GM19240 (cell line): Measurements from ENCODE around the gene LSM14B.
"Not testable (repeated sequence)": the region's sequence is repeated elsewhere in the genome, so short reads cannot be mapped to it uniquely, and the experiment has no call there.

ENCODE experiments used
- DNase-seq: peaks from one replicate; pipeline ENCODE4 v3.0.0; 2011; ENCODE audit warnings: low spot score; ENCODE audit not compliant: insufficient read length

Gene LSM14B

DNA sequence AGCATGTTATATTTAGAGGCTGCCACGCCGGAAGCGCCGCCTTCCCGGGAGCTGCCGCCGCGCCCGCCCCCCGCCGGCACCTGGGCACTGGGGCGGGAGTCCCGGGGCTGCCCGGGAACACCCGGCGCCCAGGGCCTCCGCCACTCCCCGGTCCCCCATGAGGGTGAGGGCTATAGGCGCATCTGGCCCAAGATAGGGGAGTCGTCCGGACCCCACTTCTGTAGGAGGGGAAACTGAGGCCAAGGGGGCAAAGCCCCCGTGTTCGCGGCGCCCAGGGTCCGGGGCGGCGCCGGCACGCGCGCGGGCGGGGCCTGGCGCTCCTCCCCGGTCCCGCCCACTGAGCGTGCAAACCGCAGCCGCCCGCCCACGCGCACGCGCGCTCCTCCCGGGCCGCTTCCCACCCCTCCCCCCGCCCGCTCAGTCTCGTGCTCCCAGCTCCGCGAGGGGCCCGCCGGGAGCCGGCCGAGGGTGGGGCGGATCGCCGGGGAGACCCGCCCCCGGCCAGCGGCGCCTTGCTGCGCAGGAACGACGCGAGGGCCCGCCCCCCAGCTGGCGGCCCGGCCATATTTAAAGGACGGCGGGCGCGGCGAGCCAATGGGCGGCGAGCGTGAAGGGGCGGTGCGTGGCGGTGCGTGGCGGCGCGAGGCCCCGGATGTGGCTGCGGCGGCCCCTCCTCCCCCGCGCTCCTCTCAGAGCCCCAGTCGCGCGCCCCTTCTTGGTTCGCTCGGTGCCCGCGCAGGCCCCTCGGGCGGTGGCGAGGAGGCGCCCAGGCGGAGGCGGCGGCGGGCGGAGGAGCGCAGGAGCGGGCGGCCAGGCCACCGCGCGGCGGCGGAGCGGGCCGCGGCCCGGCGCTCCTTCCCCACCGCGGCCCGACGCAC is at the start of gene LSM14B:
LSM14B (plus strand) TSS at position 700 of the 878 bp plus-strand sequence. CDS start 192 bp downstream, outside the sequence.
- peak; percentile 99 for DNase-seq

DNA sequence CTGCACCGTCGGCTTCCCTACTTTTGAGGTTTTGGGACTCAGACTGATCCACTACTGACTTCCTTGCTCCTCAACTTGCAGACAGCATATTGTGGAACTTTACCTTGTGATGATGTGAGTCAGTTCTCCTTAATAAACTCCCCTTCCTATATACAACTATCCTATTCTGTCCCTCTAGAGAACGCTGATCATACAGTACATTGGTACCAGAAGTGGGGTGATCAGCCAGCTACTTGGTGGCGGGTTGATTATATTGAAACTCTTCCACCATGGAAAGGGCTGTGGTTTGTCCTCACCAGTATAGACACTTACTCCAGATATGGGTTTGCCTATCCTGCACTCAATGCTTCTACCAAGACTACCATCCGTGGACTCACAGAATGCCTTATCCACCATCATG is 49.0 kb upstream of the LSM14B start:
- no peak for DNase-seq

DNA sequence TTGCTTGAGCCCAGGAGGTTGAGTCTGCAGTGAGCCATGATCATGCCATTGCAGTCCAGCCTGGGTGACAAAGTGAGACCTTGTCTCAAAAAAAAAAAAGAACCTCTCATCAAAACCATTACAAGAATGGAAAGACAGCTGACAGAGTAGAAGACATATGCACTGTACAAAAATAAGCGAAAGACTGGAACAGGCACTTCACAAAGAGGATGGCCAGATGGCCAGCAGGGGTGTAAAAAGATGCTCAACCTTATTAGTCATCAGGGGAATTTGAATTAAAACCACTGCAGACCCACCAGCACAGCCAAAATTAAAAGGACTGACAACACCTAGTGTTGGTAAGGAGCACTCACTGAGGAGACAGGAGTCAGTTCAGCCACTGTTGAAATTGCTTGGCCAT is 43.1 kb upstream of the LSM14B start:
- DNase-seq, result no peak

DNA sequence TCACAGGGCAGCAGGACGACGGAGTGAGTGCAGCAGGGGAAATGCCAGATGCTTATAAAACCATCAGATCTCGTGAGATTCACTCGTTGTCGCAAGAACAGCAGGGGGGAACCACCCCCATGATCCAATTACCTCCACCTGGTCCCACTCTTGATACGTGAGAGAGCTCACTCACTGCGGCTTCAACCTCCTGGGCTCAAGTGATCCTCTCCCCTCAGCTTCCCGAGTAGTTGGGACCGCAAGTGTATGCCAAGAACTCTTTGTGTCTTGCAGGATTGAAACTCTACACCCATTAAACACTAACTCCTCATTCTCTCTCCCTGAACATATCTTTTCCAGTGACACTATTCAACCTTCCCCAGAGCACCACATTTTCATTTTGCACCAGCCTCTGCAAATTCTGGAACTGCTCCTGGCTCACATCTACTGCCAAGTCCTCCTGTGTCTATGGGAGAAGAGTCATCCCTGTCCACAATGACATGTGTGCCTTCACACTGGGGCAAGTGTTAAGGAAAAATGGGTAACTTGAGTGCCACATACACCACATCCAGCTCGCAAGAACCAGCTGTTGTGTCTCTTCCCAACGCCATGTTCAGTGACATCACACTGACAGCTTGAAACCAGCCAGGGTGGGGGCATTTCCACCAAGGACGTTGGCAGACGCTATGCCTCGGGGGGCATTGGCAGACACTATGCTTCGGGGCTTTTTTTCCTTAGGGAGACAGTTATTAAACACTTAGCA is 41.9 kb upstream of the LSM14B start:
- DNase-seq, result no peak

DNA sequence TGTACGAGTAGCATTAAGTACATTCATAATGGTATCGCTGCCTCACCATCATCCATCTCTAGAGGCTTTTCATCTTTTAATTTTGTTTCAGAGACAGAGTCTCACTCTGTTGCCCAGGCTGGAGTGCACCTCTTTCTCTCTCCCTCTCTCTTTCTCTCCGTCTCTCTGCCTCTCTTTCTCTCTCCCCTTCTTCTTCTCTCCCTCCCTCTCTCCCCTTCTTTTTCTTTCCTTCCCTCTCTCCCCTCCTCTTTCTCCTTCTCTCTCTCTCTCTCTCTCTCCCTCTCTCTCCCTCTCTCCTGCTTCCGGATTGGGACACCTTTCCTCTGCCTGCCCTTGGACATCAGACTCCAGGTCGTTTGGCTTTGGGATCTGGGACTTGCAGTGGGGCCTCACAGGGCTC is 39.0 kb upstream of the LSM14B start:
- DNase-seq, result no peak

DNA sequence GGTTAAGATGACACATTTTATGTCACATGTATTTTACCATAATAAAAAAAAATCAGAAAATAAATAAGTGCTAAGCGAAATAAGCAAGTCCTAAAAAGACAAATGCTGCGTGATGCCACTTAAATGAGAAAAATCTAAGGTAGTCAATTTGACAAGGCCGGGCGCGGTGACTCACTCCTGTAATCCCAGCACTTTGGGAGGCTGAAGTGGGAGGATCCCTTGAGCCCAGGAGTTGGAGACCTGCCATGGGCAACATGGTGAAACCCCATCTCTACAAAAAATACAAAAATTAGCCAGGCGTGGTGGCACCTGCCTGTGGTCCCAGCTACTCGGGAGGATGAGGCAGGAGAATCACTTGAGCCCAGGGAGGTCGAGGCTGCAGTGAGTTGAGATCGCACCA is 38.1 kb upstream of the LSM14B start:
- not testable (repeated sequence) for DNase-seq

DNA sequence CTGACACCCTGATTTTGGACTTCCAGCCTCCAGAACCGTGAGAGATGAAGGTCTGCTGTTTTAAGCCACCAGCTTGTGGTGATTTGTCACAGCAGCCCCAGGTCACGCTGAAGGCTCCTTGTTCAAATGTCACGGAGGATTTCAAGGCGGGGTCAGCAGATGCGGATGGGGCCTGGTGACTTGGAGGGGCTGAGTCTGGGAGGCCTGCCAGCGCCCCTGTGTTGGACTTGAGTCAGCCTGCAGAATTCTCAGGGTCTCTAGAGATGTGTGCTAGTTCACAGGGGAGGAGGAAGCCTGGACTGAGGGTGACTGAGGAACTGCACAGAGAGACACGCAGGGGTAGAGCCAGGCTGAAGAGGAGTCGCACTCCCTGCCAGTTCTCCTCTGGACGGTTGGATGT is 37.1 kb upstream of the LSM14B start:
- no peak for DNase-seq

DNA sequence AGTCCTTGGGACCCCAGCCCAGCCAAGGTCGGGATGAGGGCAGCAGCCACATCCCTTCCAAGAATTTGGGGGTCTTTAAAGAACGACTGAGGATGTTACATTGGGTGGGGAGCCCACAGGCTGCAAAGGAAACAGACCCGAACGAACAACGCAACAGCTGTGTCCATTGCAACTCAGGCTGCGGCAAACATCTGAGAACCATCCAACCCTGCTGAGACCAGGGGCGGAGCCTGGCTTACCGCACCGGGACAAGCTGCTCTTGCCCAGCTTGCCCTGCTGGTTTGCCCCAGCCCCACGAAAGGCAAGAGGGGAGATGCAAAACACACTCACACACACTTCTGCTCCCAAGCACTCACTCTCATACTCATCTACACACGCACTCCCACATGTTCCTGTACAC is 35.0 kb upstream of the LSM14B start:
- DNase-seq, result no peak

DNA sequence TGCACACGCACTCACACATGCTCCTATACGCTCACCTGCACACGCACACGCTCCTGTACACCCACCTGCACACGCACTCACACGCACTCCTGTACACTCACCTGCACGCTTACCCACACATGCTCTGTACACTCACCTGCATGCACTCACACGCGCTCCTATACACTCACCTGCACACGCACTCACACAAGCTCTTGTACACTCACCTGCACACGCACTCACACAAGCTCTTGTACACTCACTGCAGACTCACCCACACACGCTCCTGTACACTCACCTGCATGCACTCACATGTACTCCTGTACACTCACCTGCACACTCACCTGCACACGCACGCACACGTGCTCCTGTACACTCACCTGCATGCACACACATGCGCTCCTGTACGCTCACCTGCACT is 34.6 kb upstream of the LSM14B start:
- no peak for DNase-seq

DNA sequence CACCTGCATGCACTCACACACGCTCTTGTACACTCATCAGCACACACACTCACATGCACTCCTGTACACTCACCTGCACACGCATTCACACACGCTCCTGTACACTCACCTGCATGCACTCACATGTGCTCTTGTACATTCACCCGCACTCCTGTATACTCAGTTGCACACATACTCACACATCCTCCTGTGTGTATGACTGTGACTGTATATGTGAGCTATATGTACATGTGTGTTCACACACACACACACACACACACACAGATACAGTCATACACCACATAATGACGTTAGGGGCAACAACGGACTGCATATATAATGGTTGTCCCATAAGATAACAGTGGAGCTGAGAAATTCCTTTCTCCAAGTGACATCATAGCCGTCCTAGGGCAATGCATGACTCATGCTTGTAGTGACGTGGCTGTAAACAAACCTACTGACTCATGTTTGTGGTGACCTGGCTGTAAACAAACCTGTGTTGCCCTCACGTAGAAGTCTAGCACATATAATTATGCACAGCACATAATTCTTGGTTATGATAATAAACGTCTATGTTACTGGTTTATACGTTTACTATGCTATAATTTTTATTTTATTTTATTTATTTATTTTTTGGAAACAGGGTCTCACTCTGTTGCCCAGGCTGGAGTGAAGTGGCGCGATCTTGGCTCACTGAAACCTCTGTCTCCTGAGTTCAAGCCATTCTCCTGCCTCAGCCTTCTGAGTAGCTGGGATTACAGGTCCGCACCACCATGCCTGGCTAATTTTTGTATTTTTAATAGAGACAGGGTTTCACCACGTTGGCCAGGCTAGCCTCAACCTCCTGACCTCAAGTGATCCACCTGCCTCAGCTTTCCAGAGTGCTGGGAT is 33.8 kb upstream of the LSM14B start:
- DNase-seq, result no peak

DNA sequence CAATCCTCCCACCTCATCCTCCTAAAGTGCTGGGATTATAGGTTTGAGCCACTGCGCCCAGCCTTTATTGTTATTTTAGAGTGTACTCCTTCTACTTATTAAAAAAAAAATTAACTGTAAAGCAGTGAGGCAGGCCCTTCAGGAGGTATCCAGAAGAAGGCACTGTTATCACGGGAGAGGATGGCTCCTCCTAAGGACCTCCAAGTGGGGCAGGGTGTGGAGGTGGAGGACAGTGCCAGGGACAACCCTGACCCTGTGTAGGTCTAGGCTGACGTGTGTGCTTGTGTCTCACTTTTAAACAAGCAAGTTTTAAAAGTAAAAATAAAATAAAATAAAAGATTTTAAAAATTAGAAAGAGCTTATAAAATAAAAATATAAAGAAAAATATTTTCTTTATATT is 32.9 kb upstream of the LSM14B start:
- no peak for DNase-seq

DNA sequence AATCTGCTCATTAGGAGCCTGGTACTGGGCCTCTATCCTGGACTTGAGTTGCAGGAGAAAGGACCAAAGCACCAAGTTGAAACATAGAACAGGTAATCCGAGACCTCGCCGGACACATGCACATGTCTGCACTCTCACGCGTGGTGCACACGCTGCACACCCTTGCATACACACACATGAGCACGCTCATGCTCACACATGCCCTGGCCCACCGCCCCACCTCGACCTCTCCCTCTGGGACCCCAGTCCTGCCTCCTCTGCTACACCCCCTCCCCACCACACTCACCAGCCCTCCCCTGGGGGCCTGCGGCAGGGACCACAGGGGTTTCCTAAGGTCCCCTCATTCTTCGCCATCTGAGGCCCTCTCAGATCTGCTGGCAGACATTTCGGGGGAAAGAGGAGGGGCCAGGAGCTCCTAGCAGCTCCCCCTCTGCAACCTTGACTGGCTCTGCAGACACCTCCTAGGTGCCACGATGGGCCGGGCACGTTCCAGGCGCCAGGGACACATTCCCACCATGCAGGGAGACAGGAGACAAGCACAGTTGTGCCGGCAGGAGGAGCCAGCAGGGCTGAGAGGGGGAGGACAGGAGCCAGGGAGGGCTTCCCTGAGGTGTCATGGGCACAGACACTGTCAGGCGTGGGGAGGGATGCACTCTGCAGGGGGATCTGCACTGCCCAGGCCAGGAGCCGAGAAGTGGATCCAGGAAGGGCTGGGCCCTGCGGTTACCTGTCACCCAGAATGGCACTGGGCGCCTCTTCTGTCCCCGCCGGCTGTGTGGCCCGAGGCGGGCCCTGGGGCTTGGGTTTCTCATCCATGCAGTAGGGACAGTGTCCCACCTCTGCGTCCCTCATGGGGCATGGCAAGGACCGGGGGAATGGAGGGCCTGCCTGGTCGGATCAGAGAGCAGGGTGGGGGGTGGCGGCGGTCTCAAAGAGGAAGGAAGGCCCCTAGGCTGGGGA is 25.6 kb upstream of the LSM14B start:
- DNase-seq, result no peak

DNA sequence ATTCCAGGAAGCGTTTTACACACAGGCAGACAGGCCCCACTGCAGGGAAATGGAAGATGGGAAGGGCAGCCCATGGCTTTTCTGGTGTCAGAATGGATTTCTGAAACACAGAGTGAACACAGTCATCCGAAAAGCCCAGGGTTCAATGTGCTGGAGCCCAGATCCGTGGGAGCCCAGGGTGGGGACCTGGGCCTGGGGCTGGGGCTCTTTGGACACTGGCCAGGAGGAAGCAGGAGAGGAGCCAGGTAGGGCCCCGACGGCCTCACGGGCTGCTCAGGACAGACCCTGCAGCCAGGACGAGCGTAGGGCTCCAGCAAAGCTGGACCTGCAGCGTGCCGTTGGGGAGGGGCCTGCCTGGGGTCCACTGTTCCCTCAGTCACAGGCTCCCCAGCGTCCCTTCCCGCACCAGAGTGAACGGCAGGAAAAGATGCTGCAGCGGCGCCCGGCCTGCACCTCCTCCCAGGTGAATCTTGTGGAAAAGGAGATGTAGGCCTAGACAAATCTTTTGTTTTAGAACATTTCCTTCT is 24.3 kb upstream of the LSM14B start:
- no peak for DNase-seq

DNA sequence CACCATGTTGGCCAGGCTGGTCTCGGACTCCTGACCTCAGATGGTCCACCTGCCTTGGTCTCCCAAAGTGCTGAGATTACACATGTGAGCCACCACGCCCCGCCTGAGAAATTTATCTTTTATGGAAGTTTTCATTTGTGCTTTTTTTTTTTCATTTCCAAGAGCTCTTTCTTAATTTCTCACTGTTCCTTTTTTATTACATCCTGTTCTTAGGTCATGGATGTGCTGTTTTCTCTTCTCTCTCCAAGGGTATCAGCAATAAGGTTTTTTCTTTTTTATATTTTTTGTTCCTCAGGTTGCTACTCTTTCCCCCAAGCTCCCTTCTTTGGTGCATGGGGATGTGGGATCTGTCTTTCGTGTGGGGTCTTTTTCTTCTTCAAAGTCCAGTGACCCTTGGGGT is 21.2 kb upstream of the LSM14B start:
- DNase-seq, result no peak

DNA sequence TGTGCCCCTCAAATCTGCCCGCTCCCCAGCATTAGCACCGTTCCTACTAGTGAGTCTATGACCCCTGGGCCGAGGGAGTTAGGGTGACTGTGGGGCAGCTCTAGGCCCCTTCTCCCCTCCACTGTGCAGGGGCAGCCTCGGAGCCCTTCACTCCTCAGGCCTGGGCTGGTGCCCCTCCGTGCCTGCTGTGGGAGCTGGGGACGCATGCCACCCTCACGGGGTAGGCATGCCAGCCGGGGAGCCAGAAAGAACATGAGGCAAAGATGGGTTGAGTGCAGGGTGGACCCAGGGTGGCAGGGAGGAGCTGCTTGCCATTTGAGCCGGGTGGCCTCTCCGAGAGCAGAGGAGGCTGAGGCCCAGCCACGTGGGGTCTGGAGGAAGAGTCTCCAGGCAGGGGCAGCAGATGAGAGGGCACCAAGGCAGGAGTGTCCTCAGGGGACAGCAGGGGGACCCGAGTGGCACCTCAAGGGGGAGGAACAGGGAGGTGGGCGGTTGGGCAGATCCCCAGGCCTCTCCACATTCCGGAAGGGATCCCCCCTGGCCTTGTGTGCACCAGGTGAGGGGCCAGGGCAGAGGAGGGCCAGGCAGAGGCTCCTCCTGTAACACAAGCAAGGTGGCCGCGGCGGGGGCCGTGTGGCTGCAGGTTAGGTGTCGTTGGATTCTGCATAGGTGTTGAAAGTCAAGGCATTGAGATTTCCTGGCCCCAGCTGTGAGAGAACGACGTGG is 18.6 kb upstream of the LSM14B start:
- DNase-seq, result no peak

DNA sequence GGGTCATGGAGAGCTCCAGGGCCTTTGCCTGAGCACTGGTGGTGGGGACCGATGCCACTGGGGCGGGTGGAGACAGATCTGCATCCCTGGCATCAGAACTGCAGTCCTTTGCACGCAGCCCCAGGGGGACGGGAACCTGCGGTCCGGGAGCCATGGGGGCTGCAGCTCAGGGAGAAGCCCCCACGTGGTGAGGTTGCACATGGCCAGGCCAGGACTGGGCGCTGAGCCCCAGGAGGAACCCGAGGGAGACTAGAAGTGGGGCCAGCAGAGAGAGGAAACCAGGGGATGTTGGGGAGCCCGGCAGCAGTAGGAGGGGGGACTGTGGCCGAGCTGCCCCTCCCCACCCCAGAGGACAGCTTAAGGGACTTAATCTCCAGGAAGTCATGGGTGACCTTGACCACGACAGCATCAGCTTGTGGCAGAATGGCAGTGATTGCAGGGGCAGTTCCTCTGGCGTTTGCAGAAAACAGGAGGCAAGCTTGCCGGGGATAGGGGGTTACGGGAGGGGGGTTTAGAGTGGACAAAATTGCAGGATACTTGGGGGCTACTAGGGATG is 18.0 kb upstream of the LSM14B start:
- DNase-seq, result no peak

DNA sequence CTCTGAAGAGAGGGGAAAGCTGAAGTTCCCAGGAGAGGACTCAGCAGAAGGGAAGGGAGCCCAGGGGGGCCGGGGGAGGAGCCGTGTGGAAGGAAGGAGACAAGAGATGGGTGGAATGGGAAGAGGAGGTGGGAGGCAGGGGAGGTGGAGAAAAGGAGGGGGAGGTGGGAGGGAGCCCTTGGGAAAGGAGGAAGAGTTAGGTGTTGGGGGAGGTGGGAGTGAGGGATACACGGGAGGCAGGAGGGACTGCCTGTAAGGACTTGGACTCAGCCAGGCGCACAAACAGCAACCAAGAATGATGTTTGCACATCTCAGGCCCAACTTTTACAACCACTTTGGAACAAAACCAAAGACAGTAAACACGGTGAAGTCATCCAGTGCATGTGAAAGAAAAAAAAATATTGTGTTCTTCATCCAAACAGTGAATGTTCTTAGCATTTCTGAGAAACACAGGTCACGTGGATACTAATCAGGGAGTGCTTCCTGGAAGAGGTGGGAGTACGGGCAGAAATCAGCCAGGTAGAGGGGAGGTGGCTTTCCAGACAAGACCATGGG is 17.4 kb upstream of the LSM14B start:
- no peak for DNase-seq

DNA sequence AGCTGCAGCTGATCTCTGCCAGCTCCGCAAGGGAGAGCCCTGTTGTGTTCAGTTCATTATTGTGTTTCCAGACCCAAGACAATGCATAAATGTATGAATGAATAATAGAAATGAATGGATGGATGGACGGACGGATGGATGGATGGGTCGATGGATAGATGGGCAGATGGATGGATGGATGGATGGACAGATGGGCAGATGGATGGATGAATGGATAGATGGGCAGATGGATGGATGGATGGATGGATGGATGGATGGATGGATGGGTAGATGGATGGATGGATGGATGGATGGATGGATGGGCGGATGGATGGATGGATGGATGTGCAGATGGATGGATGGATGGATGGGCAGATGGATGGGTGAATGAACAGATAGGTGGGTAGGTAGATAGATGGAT is 16.7 kb upstream of the LSM14B start:
- DNase-seq, result no peak

DNA sequence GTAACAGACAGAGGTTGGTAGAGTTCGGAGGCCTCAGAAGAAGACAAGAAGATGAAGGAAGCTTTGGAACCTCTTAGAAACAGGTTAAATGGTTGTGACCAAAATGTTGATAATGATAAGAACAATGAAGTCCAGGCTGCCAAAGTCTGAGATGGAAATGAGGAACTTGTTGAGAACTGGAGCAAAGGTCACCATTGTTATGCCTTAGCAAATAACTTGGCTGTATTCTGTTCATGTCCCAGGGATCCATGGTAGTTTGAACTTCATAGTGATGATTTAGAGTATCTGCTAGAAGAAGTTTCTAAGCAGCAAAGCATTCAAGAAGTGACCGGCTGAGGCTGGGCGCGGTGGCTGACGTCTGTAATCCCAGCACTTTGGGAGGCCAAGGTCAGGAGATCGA is 11.1 kb upstream of the LSM14B start:
- no peak for DNase-seq
